T-helper 17 cell (primary cell): ENCODE measurements around the gene OR13F1. TPM values are rescaled to one million over a fixed set of nuclear protein-coding genes. Genes with fewer than 3 reads are reported as not detected.

ENCODE experiments used
- ATAC-seq: fragments of 150-1000 bp; cut with Tn5 transposase; 2 replicates; pipeline ENCODE4 v1.10.0; 2021; ENCODE audit warnings: mild to moderate bottlenecking, moderate library complexity
- DNase-seq, 3 donors: peaks; one replicate each; pipeline versions ENCODE4 v3.0.0 to v3.0.0-alpha.2; 2020 to 2021
- H3K9me3 ChIP-seq: one replicate; pipeline ENCODE4 v1.7.0; 2013; ENCODE audit warnings: low read length, mild to moderate bottlenecking; ENCODE audit not compliant: control insufficient read depth, poor library complexity, severe bottlenecking
- H3K27ac Mint-ChIP-seq: one replicate; pipeline ENCODE4 v1.8.0; 2022; ENCODE audit warnings: mild to moderate bottlenecking, moderate library complexity, mixed read lengths
- H3K27me3 Mint-ChIP-seq: one replicate; pipeline ENCODE4 v1.8.0; 2022; ENCODE audit warnings: mixed read lengths
- H3K36me3 Mint-ChIP-seq: one replicate; pipeline ENCODE4 v1.8.0; 2022; ENCODE audit warnings: low read depth, mixed read lengths
- H3K4me1 Mint-ChIP-seq: one replicate; pipeline ENCODE4 v1.8.0; 2022; ENCODE audit warnings: mild to moderate bottlenecking, mixed read lengths
- H3K4me3 Mint-ChIP-seq: one replicate; pipeline ENCODE4 v1.8.0; 2022; ENCODE audit warnings: mild to moderate bottlenecking, moderate library complexity, mixed read lengths
- total RNA-seq, 4 donors: library from RNA in 2 of 4; stranded (reverse) in 2 of 4; gene quantifications; one replicate each; pipeline ENCODE4 v1.2.3 and lab custom pipeline; 2022 to 2026

Gene OR13F1
- total RNA-seq, 2 donors from 2014 or later: not detected

GRCh38 chr9:104544644-104545043, 40.6 kb downstream of the OR13F1 start:
- Mint-ChIP-seq H3K27me3 (no peaks in the 10 kb centered on the region), H3K36me3 (no peaks in the 10 kb centered on the region), H3K4me1 (no peaks in the 10 kb centered on the region), H3K4me3 (no peak overlapping the region), H3K27ac (no peak overlapping the region)
- ATAC-seq (no peak), DNase-seq (no peak)
- no peaks in the 10 kb centered on the region for H3K9me3 ChIP-seq

- DNase-seq (no peak), ATAC-seq (no peak)
- Mint-ChIP-seq H3K4me1 (no peaks in the 10 kb centered on the region), H3K27ac (no peak overlapping the region), H3K27me3 (no peaks in the 10 kb centered on the region), H3K4me3 (no peak overlapping the region), H3K36me3 (no peaks in the 10 kb centered on the region)
- H3K9me3 ChIP-seq: no peaks in the 10 kb centered on the region
Measured at GRCh38 chr9:104553261-104553660, 49.2 kb downstream of the OR13F1 start.

Other genes starting within 250 kb of the OR13F1 start
- gene OR13C4, start 22.9 kb downstream of the OR13F1 start, total RNA-seq: not detected
- gene OR13C3, start 32.6 kb downstream of the OR13F1 start, total RNA-seq: not detected
- not detected for gene OR13C8, start 64.9 kb downstream of the OR13F1 start, total RNA-seq
- gene OR13C5, start 95.2 kb downstream of the OR13F1 start, total RNA-seq: not detected
- gene OR13C2, start 101.4 kb downstream of the OR13F1 start, total RNA-seq: not detected
- not detected for gene OR13C9, start 113.9 kb downstream of the OR13F1 start, total RNA-seq
- not detected for gene OR13D1, start 190.3 kb downstream of the OR13F1 start, total RNA-seq
- 1 to 10 TPM; 8.3 to 8.8 TPM for gene NIPSNAP3A, start 243.4 kb downstream of the OR13F1 start, total RNA-seq